ENCODE results near the gene PAGE2. TPM values are rescaled to one million over a fixed set of nuclear protein-coding genes. Genes with fewer than 3 reads are reported as not detected.
"Not testable (repeated sequence)": the region's sequence is repeated elsewhere in the genome, so short reads cannot be mapped to it uniquely, and the experiment has no call there.

Gene PAGE2
- total RNA-seq (2014; rRNA removed; shearing (Covaris generic)) (not detected in 2 replicates), total RNA-seq (2022) (not detected in 2 replicates), Bru-seq, nascent RNA (not detected), BruChase-seq, experiment 1, labeled RNA remaining after a 6-hour chase (not detected), BruChase-seq, experiment 2, labeled RNA remaining after a 2-hour chase (not detected)
- long read RNA-seq: 0 reads

- no peak within 1 kb of the TSS for H2AFZ ChIP-seq (ENCODE audit: low read length)
- no TSS peak for BruUV-seq (replicated peaks)
- CTCF ChIA-PET (ENCODE audit: unreplicated experiment): no interaction called here
These were observed at the start of gene PAGE2 for GRCh38 chrX:55088795-55089489. Gene PAGE2, plus strand, starts transcription at chrX:55089018. Its CDS starts 1,003 bp downstream, at chrX:55090021.

GRCh38 chrX:55039471-55039870 lies 49.3 kb upstream of the PAGE2 start:
- no TSS peak for BruUV-seq (replicated peaks)
- CTCF ChIA-PET (ENCODE audit: unreplicated experiment): no interaction called here
- no peak for DNase-seq (ENCODE audit: low spot score)
- H2AFZ ChIP-seq (ENCODE audit: low read length): no peak overlapping the region
- H3K4me1 ChIP-seq (ENCODE audit: insufficient read depth, low read length, poor library complexity, severe bottlenecking): no peaks in the 10 kb centered on the region
- no peaks in the 10 kb centered on the region for H3K9me3 ChIP-seq (ENCODE audit: low read length)
- H4K20me1 ChIP-seq (ENCODE audit: insufficient read depth, low read length): no peaks in the 10 kb centered on the region
- H3K79me2 ChIP-seq (ENCODE audit: insufficient read depth, low read depth, low read length): no peaks in the 10 kb centered on the region
- intact Hi-C loops (cut with micrococcal nuclease; ENCODE audit: unreplicated experiment): no loop called here
- H3K27ac ChIP-seq (ENCODE audit: low read depth, low read length, poor library complexity, severe bottlenecking): no peak overlapping the region
- H3K4me3 ChIP-seq (ENCODE audit: low read depth, low read length, poor library complexity, severe bottlenecking): no peak overlapping the region
- POLR2A ChIA-PET: no interaction called here
- TF ChIP-seq CTCF (conservative IDR thresholded peaks at IDR 0.05; ENCODE audit: low read length) (no peak), EZH2phosphoT487 (IDR thresholded peaks at IDR 0.05; ENCODE audit: borderline replicate concordance, low read depth, low read length) (no peak)
- H3K36me3 ChIP-seq (ENCODE audit: insufficient read depth, low read length): no peaks in the 10 kb centered on the region
- H3K9me2 ChIP-seq (ENCODE audit: insufficient read depth, low read length): no peaks in the 10 kb centered on the region
- no peak overlapping the region for H3K4me2 ChIP-seq (ENCODE audit: low read length)

More at GRCh38 chrX:55088795-55089489, at the start of gene PAGE2:
- no peaks in the 10 kb centered on the region for H3K4me1 ChIP-seq (ENCODE audit: insufficient read depth, low read length, poor library complexity, severe bottlenecking)
- intact Hi-C loops (cut with micrococcal nuclease; ENCODE audit: unreplicated experiment): no loop called here
- no peak within 1 kb of the TSS for H3K27ac ChIP-seq (ENCODE audit: low read depth, low read length, poor library complexity, severe bottlenecking)
- H3K4me2 ChIP-seq (ENCODE audit: low read length): no peak within 1 kb of the TSS
- H3K36me3 ChIP-seq (ENCODE audit: insufficient read depth, low read length): no peaks in the 10 kb centered on the region
- H3K9me3 ChIP-seq (ENCODE audit: low read length): no peaks in the 10 kb centered on the region
- POLR2A ChIA-PET: no interaction called here
- TF ChIP-seq EZH2phosphoT487 (IDR thresholded peaks at IDR 0.05; ENCODE audit: borderline replicate concordance, low read depth, low read length): no peak
- TF ChIP-seq CTCF (conservative IDR thresholded peaks at IDR 0.05; ENCODE audit: low read length): no peak
- no peaks in the 10 kb centered on the region for H3K9me2 ChIP-seq (ENCODE audit: insufficient read depth, low read length)
- H4K20me1 ChIP-seq (ENCODE audit: insufficient read depth, low read length): no peaks in the 10 kb centered on the region
- H3K79me2 ChIP-seq (ENCODE audit: insufficient read depth, low read depth, low read length): no peaks in the 10 kb centered on the region
- H3K4me3 ChIP-seq (ENCODE audit: low read depth, low read length, poor library complexity, severe bottlenecking): no peak within 1 kb of the TSS
- DNase-seq (ENCODE audit: low spot score): no peak

- no peaks in the 10 kb centered on the region for H3K79me2 ChIP-seq (ENCODE audit: insufficient read depth, low read depth, low read length)
- no TSS peak for BruUV-seq (replicated peaks)
- H3K9me3 ChIP-seq (ENCODE audit: low read length): no peaks in the 10 kb centered on the region
- H3K4me1 ChIP-seq (ENCODE audit: insufficient read depth, low read length, poor library complexity, severe bottlenecking): no peaks in the 10 kb centered on the region
- POLR2A ChIA-PET: no interaction called here
- TF ChIP-seq EZH2phosphoT487 (IDR thresholded peaks at IDR 0.05; ENCODE audit: borderline replicate concordance, low read depth, low read length): no peak
- TF ChIP-seq CTCF (conservative IDR thresholded peaks at IDR 0.05; ENCODE audit: low read length): no peak
- H2AFZ ChIP-seq (ENCODE audit: low read length): no peak overlapping the region
- no peak overlapping the region for H3K4me3 ChIP-seq (ENCODE audit: low read depth, low read length, poor library complexity, severe bottlenecking)
- H3K4me2 ChIP-seq (ENCODE audit: low read length): no peak overlapping the region
- CTCF ChIA-PET (ENCODE audit: unreplicated experiment): no interaction called here
- H3K9me2 ChIP-seq (ENCODE audit: insufficient read depth, low read length): no peaks in the 10 kb centered on the region
- no peak overlapping the region for H3K27ac ChIP-seq (ENCODE audit: low read depth, low read length, poor library complexity, severe bottlenecking)
- no peaks in the 10 kb centered on the region for H3K36me3 ChIP-seq (ENCODE audit: insufficient read depth, low read length)
- H4K20me1 ChIP-seq (ENCODE audit: insufficient read depth, low read length): no peaks in the 10 kb centered on the region
- intact Hi-C loops (cut with micrococcal nuclease; ENCODE audit: unreplicated experiment): no loop called here
- DNase-seq (ENCODE audit: low spot score): no peak
These were observed 47.3 kb upstream of the PAGE2 start for GRCh38 chrX:55041514-55041913.

GRCh38 chrX:55050599-55050998 lies 38.2 kb upstream of the PAGE2 start:
- DNase-seq (ENCODE audit: low spot score); H3K79me2 ChIP-seq (ENCODE audit: insufficient read depth, low read depth, low read length); H3K4me3 ChIP-seq (ENCODE audit: low read depth, low read length, poor library complexity, severe bottlenecking); H4K20me1 ChIP-seq (ENCODE audit: insufficient read depth, low read length); H3K4me1 ChIP-seq (ENCODE audit: insufficient read depth, low read length, poor library complexity, severe bottlenecking); H3K9me2 ChIP-seq (ENCODE audit: insufficient read depth, low read length); H2AFZ ChIP-seq (ENCODE audit: low read length); H3K9me3 ChIP-seq (ENCODE audit: low read length); POLR2A ChIA-PET; CTCF ChIA-PET (ENCODE audit: unreplicated experiment); intact Hi-C loops (cut with micrococcal nuclease; ENCODE audit: unreplicated experiment); H3K36me3 ChIP-seq (ENCODE audit: insufficient read depth, low read length); H3K27ac ChIP-seq (ENCODE audit: low read depth, low read length, poor library complexity, severe bottlenecking); H3K4me2 ChIP-seq (ENCODE audit: low read length); BruUV-seq (replicated peaks): not testable (repeated sequence)
